NCI-H1694 (cell line): Measurements from ENCODE around the gene KANSL1L.

Source experiments
- DNase-seq: peaks from one replicate; lab custom pipeline; 2025; lab: John Stamatoyannopoulos, UW

KANSL1L gene

DNA sequence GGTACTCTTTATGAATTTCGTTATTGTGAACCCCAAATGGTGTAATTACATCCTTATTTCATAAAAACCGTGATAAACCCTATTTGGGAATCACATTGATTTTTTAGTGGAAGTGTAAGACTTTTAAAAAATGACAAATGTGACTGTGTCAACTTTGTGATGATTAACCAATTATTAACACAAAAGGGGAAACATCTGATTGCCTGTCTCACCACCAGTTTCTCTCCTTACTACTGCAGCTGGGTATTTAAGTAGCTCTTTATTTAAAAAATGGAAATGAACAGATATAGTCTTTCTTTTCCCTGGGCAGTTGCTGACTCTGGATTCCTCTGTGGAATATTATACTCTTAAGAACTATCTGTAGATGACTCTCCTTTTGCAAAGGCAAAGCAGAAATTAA is 180.4 kb downstream of the KANSL1L start:
- no peak for DNase-seq

DNA sequence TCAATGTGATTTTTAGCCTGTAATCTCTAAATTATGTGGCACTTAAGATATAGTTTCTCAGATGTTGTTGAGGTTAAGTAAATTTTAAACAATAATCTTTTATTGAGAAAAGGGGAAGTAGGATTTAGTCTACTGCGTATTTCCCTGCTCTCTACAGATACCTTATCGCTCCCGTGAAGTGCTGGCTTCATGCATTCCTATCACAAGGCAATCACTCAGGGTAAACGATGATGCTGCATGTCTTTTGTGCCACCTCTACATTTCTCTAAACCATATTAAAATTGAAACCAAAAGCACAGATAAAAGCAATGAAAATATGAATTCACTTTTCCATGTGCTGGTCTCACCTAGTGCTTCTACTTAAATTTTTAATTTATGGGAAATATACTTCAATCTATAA is 183.2 kb downstream of the KANSL1L start:
- DNase-seq = no peak

DNA sequence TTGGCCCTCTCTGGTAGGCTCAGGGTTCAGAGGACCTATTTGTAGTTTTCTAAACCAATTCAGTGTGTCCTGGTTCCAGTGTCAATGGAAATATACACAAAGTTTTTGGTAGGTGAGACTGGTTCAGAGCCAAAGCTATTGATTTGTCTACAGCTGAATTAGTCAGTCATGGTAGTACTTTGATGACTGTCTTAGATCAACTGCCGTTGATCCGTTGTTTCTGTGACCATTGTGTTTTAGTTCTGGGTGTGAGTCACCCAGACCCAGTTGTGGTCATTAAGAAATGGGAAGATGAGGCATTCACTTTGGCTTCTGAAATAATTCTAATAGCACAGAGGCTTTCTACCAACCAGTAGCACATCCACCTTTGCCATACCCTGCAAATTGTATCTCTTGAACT is 184.8 kb downstream of the KANSL1L start:
- DNase-seq = no peak

GRCh38 chr2:209985874-209986273 is 185.3 kb downstream of the KANSL1L start:
- no peak for DNase-seq

DNA sequence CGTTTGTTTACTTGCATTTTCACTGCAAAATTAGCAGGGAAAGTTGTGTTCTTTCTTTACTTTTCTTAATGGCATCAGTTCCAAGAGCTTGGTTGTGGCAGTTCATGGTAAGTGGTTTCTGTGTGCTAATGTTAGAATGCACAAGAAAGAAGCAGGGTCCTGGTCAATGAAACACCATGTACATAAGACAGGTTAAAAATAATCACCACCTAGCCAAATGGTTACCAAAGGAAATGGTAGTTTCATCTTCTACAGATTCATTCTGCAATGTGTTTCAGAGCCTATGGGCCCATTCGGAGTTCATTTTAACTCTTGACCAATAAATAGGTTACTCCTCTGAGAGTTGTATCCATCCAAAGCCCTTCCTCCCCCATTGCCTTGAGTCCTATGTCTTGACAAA is 186.9 kb downstream of the KANSL1L start:
- no peak for DNase-seq

DNA sequence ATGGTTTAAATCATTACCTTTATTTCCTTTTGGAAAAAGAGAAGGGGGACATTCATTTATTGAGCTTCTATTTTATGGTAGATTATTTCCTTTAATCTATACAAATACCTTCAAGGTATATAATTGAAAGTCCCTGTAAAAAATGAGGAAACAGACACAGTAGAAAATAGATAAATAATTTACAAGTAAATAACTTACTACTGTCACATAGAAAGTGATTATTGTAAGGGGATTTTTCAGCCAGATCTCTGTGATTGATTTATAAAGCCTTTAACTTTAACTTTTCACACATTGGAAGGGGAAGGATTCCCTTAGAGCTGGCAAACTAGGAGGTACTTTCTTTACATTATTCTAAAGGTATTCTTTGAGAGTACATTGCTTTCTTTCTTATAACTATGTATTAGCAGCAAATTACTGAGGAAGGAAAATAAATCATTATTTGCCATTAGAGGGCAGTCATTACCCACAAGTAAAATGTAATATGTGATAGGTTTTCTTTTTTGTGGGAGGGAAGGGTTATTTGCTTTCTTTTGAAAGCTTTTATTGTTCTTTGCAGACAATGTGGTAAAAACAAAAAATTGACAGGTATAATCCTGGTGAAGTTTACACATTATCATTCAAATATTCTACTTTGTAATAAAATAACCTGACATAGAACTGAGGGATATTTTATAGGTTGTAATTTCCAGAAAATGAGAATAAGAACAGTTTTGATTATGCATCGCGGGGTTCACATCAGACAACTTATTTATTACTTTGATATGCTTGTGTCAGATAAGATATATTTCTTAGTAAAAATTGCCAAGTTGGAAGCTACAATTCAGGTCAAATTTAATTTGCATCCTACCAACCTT is 193.6 kb downstream of the KANSL1L start:
- DNase-seq = peak; percentile 28

- DNase-seq = no peak
Measured at GRCh38 chr2:209976698-209977385, 194.4 kb downstream of the KANSL1L start.

DNA sequence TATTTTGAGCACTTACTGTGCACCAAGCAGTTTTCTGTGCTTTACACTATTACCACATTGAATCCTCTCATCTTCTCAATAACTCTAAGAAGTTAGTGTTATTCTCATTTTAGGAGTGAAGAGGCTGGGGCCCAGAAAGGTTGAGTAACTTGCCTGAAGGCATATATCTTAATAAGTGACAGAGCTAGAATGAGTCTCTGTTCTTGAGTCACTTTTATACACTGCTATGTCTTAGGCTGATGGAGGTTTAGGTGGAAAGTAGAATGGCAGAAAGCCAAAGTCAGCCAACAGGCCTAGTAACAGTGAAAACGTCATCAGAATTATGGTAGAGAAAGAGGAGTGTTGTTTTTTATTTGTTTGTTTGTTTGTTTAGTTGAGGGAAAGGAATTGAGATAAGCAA is 196.6 kb downstream of the KANSL1L start:
- no peak for DNase-seq

DNA sequence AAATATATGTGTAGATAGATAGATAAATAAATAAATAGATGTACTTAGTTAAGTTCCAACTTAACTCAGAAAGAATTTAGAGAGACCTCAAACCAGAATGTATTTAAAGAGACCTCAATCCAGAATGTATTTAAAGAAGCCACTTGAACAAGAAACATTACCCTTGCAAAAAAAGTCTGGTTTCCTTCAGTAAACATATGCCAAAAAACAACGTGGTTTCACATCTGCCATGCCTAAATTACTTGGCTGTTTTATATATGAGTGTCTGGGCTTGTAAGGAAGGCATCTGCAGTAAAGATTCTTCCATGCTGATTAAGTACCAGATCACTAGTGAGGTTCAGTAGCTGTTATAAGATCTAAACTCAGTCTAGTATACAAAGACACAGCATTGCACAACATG is 197.9 kb downstream of the KANSL1L start:
- no peak for DNase-seq
